HepG2 (cell line): Measurements from ENCODE around the gene NAB2. TPM values are rescaled to one million over a fixed set of nuclear protein-coding genes. Genes with fewer than 3 reads are reported as not detected.

ENCODE experiments used
- ELF1 ChIP-seq: sonication (generic); formaldehyde crosslinking; IDR thresholded peaks from 2 replicates; pipeline ENCODE4 v1.4.0; 2020; ENCODE audit warnings: missing genetic modification reagents
- FOXO1 ChIP-seq: sonication (generic); formaldehyde crosslinking; IDR thresholded peaks from 2 replicates; pipeline ENCODE4 v1.4.0; 2020; ENCODE audit warnings: missing genetic modification reagents
- KMT2B ChIP-seq: IDR thresholded peaks from 2 replicates; pipeline ENCODE4 v1.6.1; 2016; ENCODE audit warnings: missing genetic modification reagents, missing compliant biosample characterization
- NR2C2 ChIP-seq: sonication (generic); formaldehyde crosslinking; IDR thresholded peaks from 2 replicates; pipeline ENCODE4 v1.4.0; 2020; ENCODE audit warnings: missing genetic modification reagents, mild to moderate bottlenecking, moderate library complexity, borderline replicate concordance
- polyA plus RNA-seq, 8 experiments: library from polyadenylated mRNA; depleted of rRNA in 3 of 8; stranded (reverse) in 7 of 8; unstranded in 1 of 8; fragments of >200 nt; fragmentation: Illumina TruSeq in 4 of 8; extraction: Trizol in 4 of 8; gene quantifications; 2 replicates each; pipeline versions ENCODE4 v1.2.1 to v1.2.3, GENCODE V29; 2011 to 2016; ENCODE audit warnings: low read depth in 4 of 8, missing spikeins in 1 of 8, mixed read lengths in 1 of 8; ENCODE audit not compliant: insufficient read depth in 1 of 8
- total RNA-seq, 5 experiments: library from RNA; depleted of rRNA; stranded (reverse); fragments of >200 nt; fragmentation: Illumina TruSeq; extraction: Trizol; gene quantifications; 2 replicates each; pipeline ENCODE4 v1.2.3, GENCODE V29; 2016; ENCODE audit warnings: low read depth in 1 of 5
- TF ChIP-seq, protein P1 (sequence below), 2 experiments: sonication (generic) in 1 of 2; formaldehyde crosslinking in 1 of 2; IDR thresholded peaks; 2 replicates each; pipeline versions ENCODE4 v1.6.1 to v1.9.0; 2014 to 2022; ENCODE audit warnings: antibody characterized with exemption in 1 of 2, borderline replicate concordance in 1 of 2, inconsistent platforms in 1 of 2, low read depth in 1 of 2, missing genetic modification reagents in 1 of 2
- TF ChIP-seq, protein P2 (sequence below): sonication (generic); formaldehyde crosslinking; conservative IDR thresholded peaks from 2 replicates; pipeline ENCODE4 v1.8.1; 2023; ENCODE audit warnings: missing genetic modification reagents
- TF ChIP-seq, protein P3 (sequence below): sonication (generic); formaldehyde crosslinking; IDR thresholded peaks from 2 replicates; pipeline ENCODE4 v1.8.0; 2023; ENCODE audit warnings: mild to moderate bottlenecking, missing genetic modification reagents
- TF ChIP-seq, protein P4 (sequence below): IDR thresholded peaks from 2 replicates; pipeline ENCODE4 v1.6.1; 2018; ENCODE audit warnings: missing genetic modification reagents, mild to moderate bottlenecking, missing compliant biosample characterization
- TF ChIP-seq, protein P5 (sequence below): sonication (generic); formaldehyde crosslinking; IDR thresholded peaks from 2 replicates; pipeline ENCODE4 v1.4.0; 2020; ENCODE audit warnings: low read depth, missing genetic modification reagents
- TF ChIP-seq, protein P6 (sequence below), 2 experiments: sonication (generic) in 1 of 2; formaldehyde crosslinking in 1 of 2; IDR thresholded peaks; 2 replicates each; pipeline versions ENCODE4 v1.4.0 to v1.6.1; 2018 to 2020; ENCODE audit warnings: missing genetic modification reagents in 2 of 2, borderline replicate concordance in 1 of 2, low read depth in 1 of 2, mild to moderate bottlenecking in 1 of 2, missing biosample characterization in 1 of 2

NAB2 gene
- total and polyA plus RNA-seq, 2 of the 13 experiments (the other 11 are each of a cell fraction or from before 2014, with no cell fraction given): 11.7 to 12.9 TPM

DNA sequence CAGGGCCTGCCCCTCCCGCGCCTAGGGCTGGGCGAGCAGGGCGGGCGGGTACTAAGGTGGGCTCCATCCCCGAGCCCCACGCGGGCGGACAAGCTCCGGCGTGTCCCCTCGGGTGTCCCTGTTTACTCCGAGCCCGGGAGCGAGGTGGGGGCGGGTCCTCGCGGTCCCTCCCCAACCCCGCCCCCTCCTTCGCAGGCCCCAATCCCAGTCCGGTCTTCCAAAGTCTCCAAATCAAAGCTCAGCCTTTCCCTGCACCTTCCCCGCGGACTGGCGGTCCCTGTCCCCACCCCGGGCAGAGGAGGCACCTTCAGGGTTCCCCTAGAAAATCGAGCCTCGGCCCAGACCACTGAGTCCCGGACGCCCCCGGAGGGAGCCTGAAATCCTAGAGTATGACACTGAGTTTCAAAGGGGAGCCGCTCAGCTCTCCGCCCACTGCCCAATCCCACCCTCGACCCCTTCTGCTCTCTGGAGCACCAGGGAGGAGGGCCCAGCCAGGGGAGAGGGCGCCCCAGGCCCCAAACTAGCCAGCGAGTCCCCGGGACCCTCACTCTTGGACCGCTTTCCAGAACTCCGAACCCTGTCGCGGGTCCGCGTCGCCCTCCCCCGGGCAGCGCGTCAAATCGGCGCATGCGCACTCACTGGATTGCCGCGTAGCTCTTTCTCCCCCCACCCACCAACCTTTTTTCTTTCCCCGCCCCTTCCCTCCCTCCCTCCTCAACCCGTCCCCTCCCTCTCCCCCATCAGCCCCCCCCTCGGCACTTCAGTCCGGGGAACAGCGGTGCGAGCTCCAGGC is 39.0 kb downstream of the NAB2 start, which contains the start of gene LRP1 (continued):
- TF ChIP-seq, protein P1, sequence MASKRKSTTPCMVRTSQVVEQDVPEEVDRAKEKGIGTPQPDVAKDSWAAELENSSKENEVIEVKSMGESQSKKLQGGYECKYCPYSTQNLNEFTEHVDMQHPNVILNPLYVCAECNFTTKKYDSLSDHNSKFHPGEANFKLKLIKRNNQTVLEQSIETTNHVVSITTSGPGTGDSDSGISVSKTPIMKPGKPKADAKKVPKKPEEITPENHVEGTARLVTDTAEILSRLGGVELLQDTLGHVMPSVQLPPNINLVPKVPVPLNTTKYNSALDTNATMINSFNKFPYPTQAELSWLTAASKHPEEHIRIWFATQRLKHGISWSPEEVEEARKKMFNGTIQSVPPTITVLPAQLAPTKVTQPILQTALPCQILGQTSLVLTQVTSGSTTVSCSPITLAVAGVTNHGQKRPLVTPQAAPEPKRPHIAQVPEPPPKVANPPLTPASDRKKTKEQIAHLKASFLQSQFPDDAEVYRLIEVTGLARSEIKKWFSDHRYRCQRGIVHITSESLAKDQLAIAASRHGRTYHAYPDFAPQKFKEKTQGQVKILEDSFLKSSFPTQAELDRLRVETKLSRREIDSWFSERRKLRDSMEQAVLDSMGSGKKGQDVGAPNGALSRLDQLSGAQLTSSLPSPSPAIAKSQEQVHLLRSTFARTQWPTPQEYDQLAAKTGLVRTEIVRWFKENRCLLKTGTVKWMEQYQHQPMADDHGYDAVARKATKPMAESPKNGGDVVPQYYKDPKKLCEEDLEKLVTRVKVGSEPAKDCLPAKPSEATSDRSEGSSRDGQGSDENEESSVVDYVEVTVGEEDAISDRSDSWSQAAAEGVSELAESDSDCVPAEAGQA (IDR thresholded peaks at IDR 0.05; ENCODE audit: low read depth): no peak
- TF ChIP-seq, protein P1 (CRISPR knock-in tag; IDR thresholded peaks at IDR 0.05; ENCODE audit: borderline replicate concordance): no peak
- TF ChIP-seq, protein P2, sequence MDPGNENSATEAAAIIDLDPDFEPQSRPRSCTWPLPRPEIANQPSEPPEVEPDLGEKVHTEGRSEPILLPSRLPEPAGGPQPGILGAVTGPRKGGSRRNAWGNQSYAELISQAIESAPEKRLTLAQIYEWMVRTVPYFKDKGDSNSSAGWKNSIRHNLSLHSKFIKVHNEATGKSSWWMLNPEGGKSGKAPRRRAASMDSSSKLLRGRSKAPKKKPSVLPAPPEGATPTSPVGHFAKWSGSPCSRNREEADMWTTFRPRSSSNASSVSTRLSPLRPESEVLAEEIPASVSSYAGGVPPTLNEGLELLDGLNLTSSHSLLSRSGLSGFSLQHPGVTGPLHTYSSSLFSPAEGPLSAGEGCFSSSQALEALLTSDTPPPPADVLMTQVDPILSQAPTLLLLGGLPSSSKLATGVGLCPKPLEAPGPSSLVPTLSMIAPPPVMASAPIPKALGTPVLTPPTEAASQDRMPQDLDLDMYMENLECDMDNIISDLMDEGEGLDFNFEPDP (CRISPR knock-in tag): 0 out of 2 replicates have a peak, but pooled peaks have one; percentile 46
- TF ChIP-seq FOXO1 (peak; percentile 52; the same call in 1 of the 2 replicates), KMT2B (CRISPR knock-in tag) (peak; percentile 23; the same call in 1 of the 2 replicates), NR2C2 (CRISPR knock-in tag) (no peak), ELF1 (CRISPR knock-in tag) (0 out of 2 replicates have a peak, but pooled peaks have one; percentile 16)
- TF ChIP-seq, protein P3, sequence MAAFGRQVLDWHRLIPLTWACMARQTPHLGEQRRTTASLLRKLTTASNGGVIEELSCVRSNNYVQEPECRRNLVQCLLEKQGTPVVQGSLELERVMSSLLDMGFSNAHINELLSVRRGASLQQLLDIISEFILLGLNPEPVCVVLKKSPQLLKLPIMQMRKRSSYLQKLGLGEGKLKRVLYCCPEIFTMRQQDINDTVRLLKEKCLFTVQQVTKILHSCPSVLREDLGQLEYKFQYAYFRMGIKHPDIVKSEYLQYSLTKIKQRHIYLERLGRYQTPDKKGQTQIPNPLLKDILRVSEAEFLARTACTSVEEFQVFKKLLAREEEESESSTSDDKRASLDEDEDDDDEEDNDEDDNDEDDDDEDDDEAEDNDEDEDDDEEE (CRISPR knock-in tag): no peak
- TF ChIP-seq, protein P4, sequence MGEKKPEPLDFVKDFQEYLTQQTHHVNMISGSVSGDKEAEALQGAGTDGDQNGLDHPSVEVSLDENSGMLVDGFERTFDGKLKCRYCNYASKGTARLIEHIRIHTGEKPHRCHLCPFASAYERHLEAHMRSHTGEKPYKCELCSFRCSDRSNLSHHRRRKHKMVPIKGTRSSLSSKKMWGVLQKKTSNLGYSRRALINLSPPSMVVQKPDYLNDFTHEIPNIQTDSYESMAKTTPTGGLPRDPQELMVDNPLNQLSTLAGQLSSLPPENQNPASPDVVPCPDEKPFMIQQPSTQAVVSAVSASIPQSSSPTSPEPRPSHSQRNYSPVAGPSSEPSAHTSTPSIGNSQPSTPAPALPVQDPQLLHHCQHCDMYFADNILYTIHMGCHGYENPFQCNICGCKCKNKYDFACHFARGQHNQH (CRISPR knock-in tag): 0 out of 2 replicates have a peak, but pooled peaks have one; percentile 44
- TF ChIP-seq, protein P5, sequence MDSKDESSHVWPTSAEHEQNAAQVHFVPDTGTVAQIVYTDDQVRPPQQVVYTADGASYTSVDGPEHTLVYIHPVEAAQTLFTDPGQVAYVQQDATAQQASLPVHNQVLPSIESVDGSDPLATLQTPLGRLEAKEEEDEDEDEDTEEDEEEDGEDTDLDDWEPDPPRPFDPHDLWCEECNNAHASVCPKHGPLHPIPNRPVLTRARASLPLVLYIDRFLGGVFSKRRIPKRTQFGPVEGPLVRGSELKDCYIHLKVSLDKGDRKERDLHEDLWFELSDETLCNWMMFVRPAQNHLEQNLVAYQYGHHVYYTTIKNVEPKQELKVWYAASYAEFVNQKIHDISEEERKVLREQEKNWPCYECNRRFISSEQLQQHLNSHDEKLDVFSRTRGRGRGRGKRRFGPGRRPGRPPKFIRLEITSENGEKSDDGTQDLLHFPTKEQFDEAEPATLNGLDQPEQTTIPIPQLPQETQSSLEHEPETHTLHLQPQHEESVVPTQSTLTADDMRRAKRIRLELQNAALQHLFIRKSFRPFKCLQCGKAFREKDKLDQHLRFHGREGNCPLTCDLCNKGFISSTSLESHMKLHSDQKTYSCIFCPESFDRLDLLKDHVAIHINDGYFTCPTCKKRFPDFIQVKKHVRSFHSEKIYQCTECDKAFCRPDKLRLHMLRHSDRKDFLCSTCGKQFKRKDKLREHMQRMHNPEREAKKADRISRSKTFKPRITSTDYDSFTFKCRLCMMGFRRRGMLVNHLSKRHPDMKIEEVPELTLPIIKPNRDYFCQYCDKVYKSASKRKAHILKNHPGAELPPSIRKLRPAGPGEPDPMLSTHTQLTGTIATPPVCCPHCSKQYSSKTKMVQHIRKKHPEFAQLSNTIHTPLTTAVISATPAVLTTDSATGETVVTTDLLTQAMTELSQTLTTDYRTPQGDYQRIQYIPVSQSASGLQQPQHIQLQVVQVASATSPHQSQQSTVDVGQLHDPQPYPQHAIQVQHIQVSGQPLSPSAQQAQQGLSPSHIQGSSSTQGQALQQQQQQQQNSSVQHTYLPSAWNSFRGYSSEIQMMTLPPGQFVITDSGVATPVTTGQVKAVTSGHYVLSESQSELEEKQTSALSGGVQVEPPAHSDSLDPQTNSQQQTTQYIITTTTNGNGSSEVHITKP (CRISPR knock-in tag): peak; percentile 19; the same call in 1 of the 2 replicates
- TF ChIP-seq, protein P6, sequence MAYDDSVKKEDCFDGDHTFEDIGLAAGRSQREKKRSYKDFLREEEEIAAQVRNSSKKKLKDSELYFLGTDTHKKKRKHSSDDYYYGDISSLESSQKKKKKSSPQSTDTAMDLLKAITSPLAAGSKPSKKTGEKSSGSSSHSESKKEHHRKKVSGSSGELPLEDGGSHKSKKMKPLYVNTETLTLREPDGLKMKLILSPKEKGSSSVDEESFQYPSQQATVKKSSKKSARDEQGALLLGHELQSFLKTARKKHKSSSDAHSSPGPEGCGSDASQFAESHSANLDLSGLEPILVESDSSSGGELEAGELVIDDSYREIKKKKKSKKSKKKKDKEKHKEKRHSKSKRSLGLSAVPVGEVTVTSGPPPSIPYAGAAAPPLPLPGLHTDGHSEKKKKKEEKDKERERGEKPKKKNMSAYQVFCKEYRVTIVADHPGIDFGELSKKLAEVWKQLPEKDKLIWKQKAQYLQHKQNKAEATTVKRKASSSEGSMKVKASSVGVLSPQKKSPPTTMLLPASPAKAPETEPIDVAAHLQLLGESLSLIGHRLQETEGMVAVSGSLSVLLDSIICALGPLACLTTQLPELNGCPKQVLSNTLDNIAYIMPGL (CRISPR knock-in tag; IDR thresholded peaks at IDR 0.05; ENCODE audit: borderline replicate concordance in 1 of 2, low read depth in 1 of 2): peak in 1 of 2 experiments; percentile 52; a peak in 1 of 4 replicates
